PC-9 (cell line): ENCODE measurements around the gene PDIA5. TPM values are rescaled to one million over a fixed set of nuclear protein-coding genes. Genes with fewer than 3 reads are reported as not detected.

ENCODE experiments used
- BruUV-seq: library from RNA; stranded (reverse); fragments of 400-500 nt; replicated peaks from 2 replicates; lab custom pipeline; 2021; lab: Mats Ljungman, UMichigan
- CTCF ChIA-PET: fragments of 300-600 bp; sonication (Branson Sonifier 250); formaldehyde crosslinking; loops from one replicate; lab custom pipeline; 2022; ENCODE audit warnings: antibody characterized with exemption; lab: Charles Lee
- POLR2A ChIA-PET: fragments of 300-600 bp; sonication (Branson Sonifier 250); formaldehyde crosslinking; loops from one replicate; lab custom pipeline; 2022; ENCODE audit warnings: antibody characterized with exemption; ENCODE audit not compliant: unreplicated experiment; lab: Charles Lee
- DNase-seq, 2 experiments: peaks; one replicate each; pipeline versions ENCODE4 v3.0.0 to v3.0.0-alpha.2; 2015 to 2022; ENCODE audit warnings: mixed read lengths in 1 of 2
- H2AFZ ChIP-seq: fragments of 200-600 bp; sonication (generic); 2 replicates; pipeline ENCODE4 v1.8.1; 2017; ENCODE audit warnings: antibody characterized with exemption
- H3F3A ChIP-seq: fragments of 200-600 bp; sonication (generic); 2 replicates; pipeline ENCODE4 v1.8.1; 2017; ENCODE audit warnings: antibody characterized with exemption, mild to moderate bottlenecking, low read depth; ENCODE audit not compliant: insufficient read depth
- H3K27ac ChIP-seq: fragments of 200-600 bp; sonication (generic); 2 replicates; pipeline ENCODE4 v1.6.1; 2016; ENCODE audit warnings: mixed run types
- H3K27me3 ChIP-seq: fragments of 200-600 bp; sonication (generic); 2 replicates; pipeline ENCODE4 v1.6.1; 2016; ENCODE audit warnings: low read depth, mixed run types; ENCODE audit not compliant: insufficient read depth
- H3K36me3 ChIP-seq: fragments of 200-600 bp; sonication (generic); 2 replicates; pipeline ENCODE4 v1.6.1; 2016; ENCODE audit warnings: low read depth, mixed run types
- H3K4me1 ChIP-seq: fragments of 200-600 bp; sonication (generic); replicated peaks from 2 replicates; pipeline ENCODE4 v1.6.1; 2016; ENCODE audit warnings: mixed run types; ENCODE audit not compliant: insufficient read depth
- H3K4me2 ChIP-seq: fragments of 200-600 bp; sonication (generic); 2 replicates; pipeline ENCODE4 v1.6.1; 2017; ENCODE audit warnings: mixed run types
- H3K4me3 ChIP-seq: fragments of 200-600 bp; sonication (generic); 2 replicates; pipeline ENCODE4 v1.6.1; 2016; ENCODE audit warnings: mixed run types
- H3K79me2 ChIP-seq: fragments of 200-600 bp; sonication (generic); 2 replicates; pipeline ENCODE4 v1.6.1; 2017; ENCODE audit warnings: low read depth, mixed run types
- H3K9me2 ChIP-seq: fragments of 200-600 bp; sonication (generic); 2 replicates; pipeline ENCODE4 v1.8.1; 2017; ENCODE audit warnings: mild to moderate bottlenecking; ENCODE audit not compliant: insufficient read depth
- H3K9me3 ChIP-seq: fragments of 200-600 bp; sonication (generic); 2 replicates; pipeline ENCODE4 v1.8.1; 2016; ENCODE audit warnings: low read depth; ENCODE audit not compliant: insufficient read depth
- H4K20me1 ChIP-seq: fragments of 200-600 bp; sonication (generic); 2 replicates; pipeline ENCODE4 v1.8.1; 2017; ENCODE audit not compliant: insufficient read depth
- CTCF ChIP-seq: fragments of 200-600 bp; sonication (generic); conservative IDR thresholded peaks from 2 replicates; pipeline ENCODE4 v1.6.1; 2017; ENCODE audit warnings: mixed run types, antibody characterized with exemption, mild to moderate bottlenecking, moderate library complexity
- EZH2 ChIP-seq: fragments of 200-600 bp; sonication (generic); IDR thresholded peaks from 2 replicates; pipeline ENCODE4 v1.8.0; 2017; ENCODE audit warnings: antibody characterized with exemption, low read depth
- intact Hi-C: fragments of 100-400 bp; cut with micrococcal nuclease; formaldehyde crosslinking; loops from one replicate; pipeline ENCODE4 v1.10.0; 2022; ENCODE audit not compliant: unreplicated experiment
- total RNA-seq: library from RNA; stranded (reverse); gene quantifications from 2 replicates; pipeline ENCODE4 v1.2.3, GENCODE V29; 2021

The PDIA5 gene
- total RNA-seq, 1 experiment from 2014 or later, result 31.7 TPM

GRCh38 chr3:123122057-123122456 lies 55.2 kb downstream of the PDIA5 start:
- no peaks in the 10 kb centered on the region for H3K9me3 ChIP-seq
- H3K9me2 ChIP-seq, result no peaks in the 10 kb centered on the region
- H3K27ac ChIP-seq, result no peak overlapping the region
- CTCF ChIA-PET, result no interaction called here
- POLR2A ChIA-PET, result no interaction called here
- H3K79me2 ChIP-seq, result no peaks in the 10 kb centered on the region
- intact Hi-C loops, result loop anchor here (10.0 kb wide), 1 partner anchor 97 kb away; the partner anchor contains the start of gene SEMA5B
- no peak overlapping the region for H3K4me2 ChIP-seq
- no peak for DNase-seq
- TF ChIP-seq EZH2 (no peak), CTCF (no peak)
- H3K4me3 ChIP-seq, result no peak overlapping the region
- H3K4me1 ChIP-seq, result no peaks in the 10 kb centered on the region
- H3K27me3 ChIP-seq, result no peaks in the 10 kb centered on the region
- H2AFZ ChIP-seq, result no peak overlapping the region
- no peaks in the 10 kb centered on the region for H4K20me1 ChIP-seq
- H3F3A ChIP-seq, result no peaks in the 10 kb centered on the region
- H3K36me3 ChIP-seq, result 0 out of 2 replicates have a peak, but pooled peaks cover 4% of the 10 kb centered on the region
- BruUV-seq, result no TSS peak

GRCh38 chr3:123122525-123123315 lies 55.9 kb downstream of the PDIA5 start:
- no TSS peak for BruUV-seq
- Histone ChIP-seq H3K36me3 (0 out of 2 replicates have a peak, but pooled peaks cover 4% of the 10 kb centered on the region), H3F3A (no peaks in the 10 kb centered on the region), H3K27me3 (no peaks in the 10 kb centered on the region), H2AFZ (no peak overlapping the region), H3K4me2 (no peak overlapping the region), H3K4me1 (no peaks in the 10 kb centered on the region), H3K9me3 (no peaks in the 10 kb centered on the region), H3K79me2 (no peaks in the 10 kb centered on the region), H3K9me2 (no peaks in the 10 kb centered on the region), H3K27ac (no peak overlapping the region), H4K20me1 (no peaks in the 10 kb centered on the region), H3K4me3 (no peak overlapping the region)
- TF ChIP-seq EZH2 (no peak), CTCF (no peak)
- DNase-seq, result no peak
- CTCF ChIA-PET, result no interaction called here
- POLR2A ChIA-PET, result no interaction called here
- intact Hi-C loops, result loop anchor here (10.0 kb wide), 1 partner anchor 98 kb away; the partner anchor contains the start of gene SEMA5B

- Histone ChIP-seq H3F3A (no peaks in the 10 kb centered on the region), H3K36me3 (0 out of 2 replicates have a peak, but pooled peaks cover 4% of the 10 kb centered on the region), H3K4me2 (no peak overlapping the region), H3K9me2 (no peaks in the 10 kb centered on the region), H3K9me3 (no peaks in the 10 kb centered on the region), H3K27ac (no peak overlapping the region), H3K79me2 (no peaks in the 10 kb centered on the region), H4K20me1 (no peaks in the 10 kb centered on the region), H3K4me1 (no peaks in the 10 kb centered on the region), H2AFZ (no peak overlapping the region), H3K4me3 (no peak overlapping the region), H3K27me3 (no peaks in the 10 kb centered on the region)
- BruUV-seq, result no TSS peak
- POLR2A ChIA-PET, result interaction anchor here (0.6 kb wide), 1 partner anchor 455 kb away, joined by 4 read pairs; no protein-coding TSS in a partner anchor
- no peak for TF ChIP-seq CTCF
- TF ChIP-seq EZH2, result no peak
- intact Hi-C loops, result loop anchor here (10.0 kb wide), 1 partner anchor 99 kb away; the partner anchor contains the start of gene SEMA5B
- DNase-seq, result no peak
- CTCF ChIA-PET, result no interaction called here
These were observed 57.1 kb downstream of the PDIA5 start for GRCh38 chr3:123123716-123124616.
